HG03354 (cell line): Measurements from ENCODE around the gene PRRT1B.

Experiments used
- ATAC-seq: cut with Tn5 transposase; IDR thresholded peaks from one replicate; pipeline ENCODE4 v1.9.1; 2021; ENCODE audit warnings: mild to moderate bottlenecking; ENCODE audit not compliant: unreplicated experiment, poor library complexity, severe bottlenecking

The PRRT1B gene

GRCh38 chr9:131577005-131578000 lies 32.0 kb downstream of the PRRT1B start:
- no peak for ATAC-seq

- no peak for ATAC-seq
These were observed 32.7 kb downstream of the PRRT1B start for GRCh38 chr9:131578021-131578420.

DNA sequence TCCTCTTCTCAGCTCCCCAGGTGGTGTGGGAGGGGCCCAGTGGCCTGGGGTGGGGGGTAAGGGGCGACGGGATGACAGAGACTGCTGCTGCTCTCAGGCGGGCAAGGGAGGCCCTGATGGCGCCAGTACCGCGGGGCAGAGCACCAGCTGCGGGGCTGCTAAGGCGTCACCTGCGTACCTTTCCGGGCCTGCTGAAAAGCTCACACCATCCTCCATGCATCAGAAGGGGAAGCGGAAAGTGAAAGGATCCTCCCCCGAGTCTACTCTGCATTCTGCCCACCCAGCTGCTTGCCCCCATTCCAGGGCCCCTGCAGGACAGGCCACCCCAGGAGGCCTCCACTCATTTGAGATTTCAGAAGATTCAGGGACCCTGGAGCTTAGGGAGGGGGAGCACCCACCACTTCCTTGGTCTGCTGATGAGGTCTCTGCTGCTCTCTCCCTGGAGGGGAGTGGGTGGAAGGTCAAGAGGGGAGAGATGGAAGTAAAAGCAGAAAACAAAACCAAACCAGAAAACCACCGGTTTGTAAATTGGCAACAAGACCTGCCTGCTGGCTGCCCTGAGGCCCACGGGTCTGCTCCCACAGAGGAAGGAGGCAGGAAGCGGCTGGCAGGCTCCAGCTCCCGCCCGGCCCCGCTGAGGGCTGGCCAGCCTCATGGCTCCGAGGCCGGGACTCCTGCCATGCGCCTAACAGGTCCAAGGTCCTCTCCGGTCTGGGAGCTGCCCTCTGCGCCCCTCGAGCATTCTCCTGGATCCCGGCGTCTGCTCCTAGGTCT lies 33.6 kb downstream of the PRRT1B start:
- peak; percentile 65 for ATAC-seq

GRCh38 chr9:131579789-131580211 lies 34.5 kb downstream of the PRRT1B start:
- ATAC-seq: no peak

- no peak for ATAC-seq
These were observed 35.0 kb downstream of the PRRT1B start for GRCh38 chr9:131580358-131580757.

- no peak for ATAC-seq
These were observed 36.7 kb downstream of the PRRT1B start for GRCh38 chr9:131582056-131582455.

DNA sequence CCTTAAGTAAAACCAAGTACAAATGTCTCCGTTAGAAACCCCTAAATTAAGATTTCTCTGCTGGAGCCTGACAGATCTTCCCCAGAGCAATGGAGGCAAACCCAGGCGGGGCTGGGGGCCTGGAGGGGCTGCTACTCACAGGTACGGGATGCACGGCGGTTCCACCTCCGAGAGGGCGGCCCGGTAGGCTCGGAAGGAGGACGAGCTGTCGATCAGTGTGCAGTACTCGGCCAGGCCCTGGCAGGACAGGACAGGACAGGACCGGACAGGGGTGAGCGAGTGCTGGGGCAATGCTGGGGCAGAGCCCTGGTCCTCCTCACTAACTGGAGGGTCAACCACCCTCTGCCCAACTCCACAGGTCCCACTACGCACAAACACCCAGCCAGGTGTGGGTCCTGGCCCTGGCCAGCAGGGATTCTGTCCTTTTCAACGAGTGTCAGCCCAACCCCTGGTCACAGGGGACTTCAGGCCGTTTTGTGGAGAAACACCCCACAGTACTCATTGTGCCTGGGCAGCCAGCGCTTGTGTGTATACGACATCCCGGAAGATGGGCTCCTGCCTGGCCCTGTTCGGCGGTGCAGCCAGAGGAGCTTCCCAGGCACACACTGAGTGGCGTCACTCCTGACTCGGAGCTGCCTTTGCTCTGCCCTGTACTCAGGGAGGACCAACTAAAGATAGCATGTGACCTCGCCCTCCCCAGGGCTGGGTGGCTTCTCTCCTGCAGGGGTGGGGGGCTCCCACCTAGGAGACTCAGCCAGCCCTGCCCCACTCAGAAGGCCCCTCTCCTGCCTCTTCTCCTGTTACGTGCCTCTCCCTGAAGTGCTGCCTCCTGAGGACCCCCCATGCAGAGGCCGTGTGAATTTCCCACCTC lies 37.4 kb downstream of the PRRT1B start:
- no peak for ATAC-seq

DNA sequence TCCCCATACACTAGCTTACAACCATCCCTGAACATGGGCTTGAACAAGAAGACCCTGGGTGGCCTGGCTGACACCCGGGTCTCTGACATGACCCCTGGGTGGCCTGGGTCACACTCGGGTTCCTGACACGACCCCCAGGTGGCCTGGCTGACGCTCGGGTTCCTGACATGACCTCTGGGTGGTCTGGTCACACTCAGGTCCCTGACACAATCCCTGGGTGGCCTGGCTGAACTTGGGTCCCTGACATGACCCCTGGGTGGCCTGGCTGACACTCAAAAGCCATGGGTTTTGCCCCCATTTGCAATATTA lies 38.0 kb downstream of the PRRT1B start:
- no peak for ATAC-seq

DNA sequence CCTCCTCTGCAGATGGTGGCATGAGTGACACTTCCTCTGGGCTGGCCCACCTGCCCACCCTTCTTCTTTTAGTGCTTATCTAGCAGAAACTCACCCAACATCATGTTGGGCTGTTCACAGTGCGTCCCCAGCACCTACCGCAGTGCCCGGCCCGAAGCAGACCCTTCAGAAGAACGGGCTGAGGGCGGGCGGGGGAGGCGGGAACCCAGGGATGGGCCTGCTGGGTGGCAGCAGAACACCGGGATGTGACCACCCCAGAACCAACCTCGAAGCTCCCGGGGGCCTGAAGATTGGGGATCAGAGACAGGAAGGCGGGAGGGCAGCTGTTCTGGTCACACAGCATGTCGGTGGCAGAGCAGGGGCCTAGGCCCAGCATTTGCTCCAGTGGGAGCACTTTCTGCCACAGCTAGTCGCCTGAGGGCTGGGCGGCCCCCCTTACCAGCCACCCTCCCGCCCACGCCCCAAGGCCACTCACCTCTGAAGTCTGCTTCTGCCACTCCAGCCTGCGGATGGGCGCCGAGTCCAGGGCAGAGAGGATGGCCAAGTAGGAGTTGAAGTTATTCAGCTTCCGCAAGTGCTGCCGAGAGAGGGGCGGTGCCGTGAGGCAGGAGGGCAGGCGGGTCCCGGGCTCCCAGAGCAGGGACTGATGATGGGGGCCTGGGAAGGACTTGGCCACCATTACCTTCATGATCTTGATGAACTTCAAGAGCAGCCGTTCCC lies 38.7 kb downstream of the PRRT1B start:
- ATAC-seq: no peak

DNA sequence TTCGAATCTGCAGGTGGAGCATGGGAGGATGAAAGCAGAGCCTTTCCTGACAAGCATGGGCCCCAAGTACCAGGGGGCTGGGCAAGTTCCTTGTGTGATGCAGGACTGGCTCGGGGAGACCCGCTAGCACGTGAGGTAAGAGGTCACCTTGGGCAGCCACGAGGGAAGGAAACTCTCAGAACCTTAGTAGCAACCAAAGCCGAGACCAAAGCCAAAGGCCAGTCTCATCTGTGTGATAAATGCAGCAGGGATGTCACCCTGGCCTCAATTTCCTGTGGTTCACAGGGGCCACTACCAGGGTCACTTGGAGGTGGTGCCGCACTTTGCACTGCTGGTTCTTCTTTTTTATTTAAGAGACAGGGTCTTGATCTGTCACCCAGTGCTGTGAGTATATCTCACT lies 39.5 kb downstream of the PRRT1B start:
- ATAC-seq: no peak

DNA sequence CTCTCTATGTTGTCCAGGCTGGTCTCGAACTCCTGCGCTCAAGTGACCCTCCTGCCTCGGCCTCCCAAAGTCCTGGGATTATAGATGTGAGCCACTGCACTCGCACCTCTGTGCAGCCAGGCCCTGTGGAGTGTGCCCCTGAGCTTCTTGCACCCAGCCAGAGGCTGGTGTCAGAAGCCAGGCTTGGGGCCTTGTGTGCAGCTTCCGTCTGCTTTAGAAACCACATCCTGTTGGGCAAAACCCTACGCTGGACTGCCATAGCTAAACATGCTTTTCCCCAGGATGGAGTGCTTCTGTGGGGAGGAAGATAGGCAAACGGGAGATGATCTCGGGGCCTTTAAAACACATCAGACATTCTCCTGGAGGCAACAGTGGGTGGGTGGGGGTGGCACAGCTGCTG lies 40.1 kb downstream of the PRRT1B start:
- ATAC-seq: no peak

GRCh38 chr9:131587331-131587730 lies 42.0 kb downstream of the PRRT1B start:
- no peak for ATAC-seq

DNA sequence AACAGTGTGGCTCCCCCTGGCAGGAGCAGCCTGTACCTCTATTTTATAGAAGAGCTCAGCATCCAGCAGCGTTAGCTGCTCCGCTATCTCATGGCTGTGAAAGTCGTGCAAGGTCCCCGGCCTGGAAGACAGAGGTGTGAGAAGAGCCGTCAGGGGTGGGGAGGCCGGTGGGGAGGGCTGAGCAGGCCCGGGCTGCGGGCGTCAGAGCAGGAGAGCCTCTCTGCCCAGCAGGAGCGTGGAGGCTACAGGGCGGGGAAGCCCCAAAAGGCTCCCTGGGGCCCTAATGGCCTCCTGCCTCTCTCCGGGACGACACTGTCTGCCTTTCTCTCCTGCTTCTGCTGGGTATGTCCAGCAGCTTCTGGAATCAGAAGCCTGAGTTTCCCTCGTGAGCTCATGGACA lies 42.6 kb downstream of the PRRT1B start:
- ATAC-seq: no peak

DNA sequence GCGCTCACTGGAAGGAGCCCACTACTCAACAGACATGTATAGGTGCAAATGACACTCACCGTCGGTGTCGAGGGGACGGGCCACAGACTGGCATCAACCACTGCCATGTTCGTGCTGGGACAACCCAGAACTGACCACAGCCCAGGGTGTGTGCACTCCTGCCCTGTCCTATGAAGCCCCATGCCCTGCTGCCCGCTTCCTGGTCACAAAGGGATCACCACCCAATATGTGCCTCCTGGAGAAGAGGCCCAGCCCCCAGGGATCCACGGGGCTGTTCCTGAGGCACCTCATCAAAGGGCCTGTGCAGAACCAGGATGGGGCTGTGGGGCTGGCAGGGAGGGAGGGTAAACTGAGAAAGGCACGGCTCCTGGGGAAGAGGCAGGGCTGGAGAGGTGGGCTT lies 43.1 kb downstream of the PRRT1B start:
- ATAC-seq: no peak

- ATAC-seq: no peak
These were observed 43.9 kb downstream of the PRRT1B start for GRCh38 chr9:131589124-131589711.

GRCh38 chr9:131589993-131590392 lies 44.7 kb downstream of the PRRT1B start:
- no peak for ATAC-seq

GRCh38 chr9:131590449-131590848 lies 45.1 kb downstream of the PRRT1B start:
- no peak for ATAC-seq

DNA sequence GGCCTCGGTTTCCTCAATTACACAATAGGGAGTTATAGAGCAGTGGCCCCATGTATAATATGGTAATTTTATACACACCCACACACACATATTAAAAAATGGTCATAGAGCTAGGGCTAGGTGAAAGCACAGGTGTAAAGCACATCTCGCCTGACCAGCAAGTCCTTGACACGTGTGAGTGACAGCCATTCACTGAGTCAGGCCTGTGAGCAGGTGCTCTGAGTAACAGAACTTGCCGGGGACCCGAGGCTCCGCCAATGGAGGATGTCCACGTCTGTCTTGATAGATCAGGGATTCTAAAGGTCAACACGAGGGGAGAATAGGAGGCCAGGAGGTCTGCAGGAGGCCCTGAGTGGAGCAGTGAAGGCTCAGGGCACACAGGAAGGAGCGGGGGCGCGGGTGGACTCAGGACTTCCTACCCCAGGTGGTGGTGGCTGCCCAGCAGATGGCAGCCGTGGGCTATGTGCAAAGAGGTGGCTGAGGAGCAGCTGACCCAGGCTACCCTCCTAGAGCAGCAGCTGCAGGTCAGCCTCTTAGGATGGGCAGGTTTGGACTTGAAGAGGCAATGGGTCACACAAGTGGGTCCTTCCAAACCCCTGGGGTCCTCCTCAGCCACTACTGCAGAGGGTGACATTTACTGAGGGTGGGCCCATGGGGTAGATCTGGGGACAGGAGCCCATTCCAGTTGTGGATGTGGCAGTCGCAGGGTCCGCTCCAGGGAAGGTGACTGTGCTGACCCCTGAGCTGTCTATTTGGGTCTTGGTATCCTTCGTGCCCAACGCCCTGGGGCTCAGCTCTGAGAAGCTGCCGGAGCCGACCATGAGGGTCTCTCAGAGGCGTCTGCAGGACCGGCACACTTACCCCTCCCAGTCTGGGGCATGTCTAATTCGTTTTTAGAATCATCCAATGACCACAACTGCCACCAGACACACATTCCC lies 45.9 kb downstream of the PRRT1B start:
- ATAC-seq: peak; percentile 55
